Neural progenitor cell (in vitro differentiated cells): Measurements from ENCODE around the gene CERK. TPM values are rescaled to one million over a fixed set of nuclear protein-coding genes. Genes with fewer than 3 reads are reported as not detected.
A peak's percentile ranks its signal among the peaks of the same experiment; 100 is the strongest.

Source experiments
- DNase-seq: peaks from one replicate; pipeline ENCODE4 v3.0.0-alpha.2; 2016; ENCODE audit warnings: low spot score
- H2AFZ ChIP-seq: fragments of 200-600 bp; sonication (generic); replicated peaks from 2 replicates; pipeline ENCODE4 v1.6.1; 2016; ENCODE audit warnings: antibody characterized with exemption
- H3F3A ChIP-seq: fragments of 200-600 bp; sonication (generic); 2 replicates; pipeline ENCODE4 v1.6.1; 2016; ENCODE audit warnings: antibody characterized with exemption, low read depth
- H3K27ac ChIP-seq: fragments of 200-600 bp; sonication (generic); 2 replicates; pipeline ENCODE4 v1.5.1; 2016; ENCODE audit warnings: mild to moderate bottlenecking
- H3K27me3 ChIP-seq: fragments of 200-600 bp; sonication (generic); 2 replicates; pipeline ENCODE4 v1.6.1; 2016; ENCODE audit warnings: mild to moderate bottlenecking, moderate library complexity
- H3K36me3 ChIP-seq: fragments of 200-600 bp; sonication (generic); 2 replicates; pipeline ENCODE4 v1.5.1; 2016
- H3K4me1 ChIP-seq: fragments of 200-600 bp; sonication (generic); 2 replicates; pipeline ENCODE4 v1.6.1; 2016; ENCODE audit warnings: mixed run types
- H3K4me2 ChIP-seq: fragments of 200-600 bp; sonication (generic); 2 replicates; pipeline ENCODE4 v1.6.1; 2016
- H3K4me3 ChIP-seq: fragments of 200-600 bp; sonication (generic); 2 replicates; pipeline ENCODE4 v1.5.1; 2016
- H3K79me2 ChIP-seq: fragments of 200-600 bp; sonication (generic); 2 replicates; pipeline ENCODE4 v1.6.1; 2016; ENCODE audit warnings: low read depth
- H3K9ac ChIP-seq: fragments of 200-600 bp; sonication (generic); 2 replicates; pipeline ENCODE4 v1.6.1; 2016
- H3K9me3 ChIP-seq: fragments of 200-600 bp; sonication (generic); 2 replicates; pipeline ENCODE4 v1.5.1; 2016; ENCODE audit warnings: low read depth
- H4K20me1 ChIP-seq: fragments of 200-600 bp; sonication (generic); 2 replicates; pipeline ENCODE4 v1.6.1; 2016; ENCODE audit warnings: low read depth
- H3K27ac Mint-ChIP-seq: 3 replicates; pipeline ENCODE4 v1.8.0; 2021; ENCODE audit warnings: mixed read lengths
- H3K27me3 Mint-ChIP-seq: 2 replicates; pipeline ENCODE4 v1.8.0; 2022; ENCODE audit warnings: low read depth, mild to moderate bottlenecking, inconsistent platforms, moderate library complexity, mixed read lengths; ENCODE audit not compliant: insufficient read depth
- H3K36me3 Mint-ChIP-seq: 3 replicates; pipeline ENCODE4 v1.8.0; 2021; ENCODE audit warnings: mixed read lengths
- H3K4me1 Mint-ChIP-seq: 3 replicates; pipeline ENCODE4 v1.8.0; 2021; ENCODE audit warnings: mixed read lengths
- H3K4me3 Mint-ChIP-seq: 3 replicates; pipeline ENCODE4 v1.8.0; 2021; ENCODE audit warnings: mild to moderate bottlenecking, moderate library complexity, mixed read lengths
- H3K9me3 Mint-ChIP-seq: 3 replicates; pipeline ENCODE4 v1.8.0; 2020; ENCODE audit warnings: mixed read lengths
- EZH2 ChIP-seq: fragments of 200-600 bp; sonication (generic); IDR thresholded peaks from 2 replicates; pipeline ENCODE4 v1.6.1; 2017; ENCODE audit warnings: antibody characterized with exemption, mild to moderate bottlenecking, moderate library complexity
- EZH2phosphoT487 ChIP-seq: fragments of 200-600 bp; sonication (generic); IDR thresholded peaks from 2 replicates; pipeline ENCODE4 v1.6.1; 2017; ENCODE audit warnings: antibody characterized with exemption
- total RNA-seq: library from RNA; depleted of rRNA; stranded (reverse); fragments of >200 nt; gene quantifications from 2 replicates; pipeline ENCODE4 v1.2.3, GENCODE V29; 2015; ENCODE audit warnings: low replicate concordance
- TF ChIP-seq, protein P1 (sequence below): fragments of 200-600 bp; sonication (generic); IDR thresholded peaks from 2 replicates; pipeline ENCODE4 v1.5.1; 2017; ENCODE audit warnings: antibody characterized with exemption, mild to moderate bottlenecking

The CERK gene
- total RNA-seq, 1 donor from 2014 or later, result 53.6 TPM

DNA sequence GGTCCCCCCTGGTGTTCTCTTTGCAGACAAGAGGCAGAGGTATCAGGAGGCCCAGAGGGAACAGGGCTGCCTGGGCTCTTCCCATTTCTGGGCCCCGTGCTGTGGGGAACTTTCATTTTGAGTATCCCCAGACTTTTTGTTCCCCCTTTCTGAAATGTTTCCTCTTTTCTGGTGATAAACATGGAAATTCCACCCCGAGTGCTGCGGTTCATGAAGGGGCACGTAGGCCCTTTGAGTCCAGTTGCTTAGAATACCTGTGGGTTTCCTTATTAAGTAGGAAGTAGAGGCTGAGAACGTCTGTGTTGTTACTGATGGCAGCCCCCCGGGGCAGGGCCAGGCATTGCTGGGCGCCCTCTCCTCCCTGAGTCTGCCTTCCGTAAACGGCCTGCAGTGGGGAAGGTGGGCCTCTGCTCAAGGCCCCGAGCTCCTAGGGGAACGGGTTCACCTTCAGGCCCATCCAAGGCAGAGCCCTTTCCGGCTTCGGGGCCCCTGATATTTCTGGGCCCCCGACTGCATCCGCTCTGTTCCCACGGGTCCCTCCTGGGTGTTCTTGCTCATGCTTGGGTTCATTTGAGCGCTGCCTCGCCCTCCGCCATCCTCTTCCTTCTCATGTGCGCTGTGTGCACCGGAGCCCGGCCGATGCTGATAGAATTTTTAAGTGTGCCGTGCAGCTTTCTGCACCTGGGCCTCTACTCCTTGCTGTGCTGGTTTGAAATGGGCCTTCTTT, 36.4 kb upstream of the CERK start:
- Histone ChIP-seq H3K79me2 (peaks cover 72% of the 10 kb centered on the region), H2AFZ (no peak overlapping the region), H4K20me1 (peaks cover 19% of the 10 kb centered on the region), H3K4me2 (no peak overlapping the region), H3K4me1 (no peaks in the 10 kb centered on the region), H3K4me3 (no peak overlapping the region), H3K27ac (no peak overlapping the region), H3K36me3 (no peaks in the 10 kb centered on the region), H3F3A (peaks cover 3% of the 10 kb centered on the region), H3K9ac (no peak overlapping the region), H3K27me3 (no peaks in the 10 kb centered on the region), H3K9me3 (no peaks in the 10 kb centered on the region)
- no peaks in the 10 kb centered on the region for H3K36me3 Mint-ChIP-seq
- peaks cover 6% of the 10 kb centered on the region for H3K27me3 Mint-ChIP-seq
- no peaks in the 10 kb centered on the region for H3K9me3 Mint-ChIP-seq
- no peak overlapping the region for H3K4me3 Mint-ChIP-seq
- DNase-seq, result no peak
- peak overlapping the region; percentile 76 for H3K27ac Mint-ChIP-seq
- peaks cover 26% of the 10 kb centered on the region for H3K4me1 Mint-ChIP-seq
- TF ChIP-seq EZH2phosphoT487 (no peak), EZH2 (no peak)
- TF ChIP-seq, protein P1, sequence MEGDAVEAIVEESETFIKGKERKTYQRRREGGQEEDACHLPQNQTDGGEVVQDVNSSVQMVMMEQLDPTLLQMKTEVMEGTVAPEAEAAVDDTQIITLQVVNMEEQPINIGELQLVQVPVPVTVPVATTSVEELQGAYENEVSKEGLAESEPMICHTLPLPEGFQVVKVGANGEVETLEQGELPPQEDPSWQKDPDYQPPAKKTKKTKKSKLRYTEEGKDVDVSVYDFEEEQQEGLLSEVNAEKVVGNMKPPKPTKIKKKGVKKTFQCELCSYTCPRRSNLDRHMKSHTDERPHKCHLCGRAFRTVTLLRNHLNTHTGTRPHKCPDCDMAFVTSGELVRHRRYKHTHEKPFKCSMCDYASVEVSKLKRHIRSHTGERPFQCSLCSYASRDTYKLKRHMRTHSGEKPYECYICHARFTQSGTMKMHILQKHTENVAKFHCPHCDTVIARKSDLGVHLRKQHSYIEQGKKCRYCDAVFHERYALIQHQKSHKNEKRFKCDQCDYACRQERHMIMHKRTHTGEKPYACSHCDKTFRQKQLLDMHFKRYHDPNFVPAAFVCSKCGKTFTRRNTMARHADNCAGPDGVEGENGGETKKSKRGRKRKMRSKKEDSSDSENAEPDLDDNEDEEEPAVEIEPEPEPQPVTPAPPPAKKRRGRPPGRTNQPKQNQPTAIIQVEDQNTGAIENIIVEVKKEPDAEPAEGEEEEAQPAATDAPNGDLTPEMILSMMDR, result no peak

DNA sequence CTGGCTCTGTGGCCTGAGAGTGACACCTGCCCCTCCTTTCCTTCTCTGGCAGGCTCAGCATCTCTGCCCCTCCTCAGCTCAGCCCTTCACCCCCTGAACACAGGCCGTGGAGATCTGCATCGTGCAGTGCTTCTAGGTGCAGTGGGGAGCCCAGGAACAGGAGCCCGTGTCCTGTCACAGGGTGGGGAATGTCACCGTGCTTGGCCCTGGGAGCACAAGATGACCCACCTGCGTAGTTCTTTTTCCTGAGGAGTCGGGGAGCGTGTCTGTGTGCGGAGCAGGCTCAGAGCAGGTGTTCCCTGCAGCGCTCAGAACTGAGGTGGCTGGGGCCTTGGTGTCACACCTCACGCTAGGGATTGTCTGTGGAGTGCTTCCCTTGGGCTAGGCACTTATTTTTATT, 35.0 kb upstream of the CERK start:
- Histone ChIP-seq H3K36me3 (no peaks in the 10 kb centered on the region), H3K79me2 (peaks cover 68% of the 10 kb centered on the region), H3K4me3 (no peak overlapping the region), H2AFZ (no peak overlapping the region), H3K9me3 (no peaks in the 10 kb centered on the region), H3K27me3 (no peaks in the 10 kb centered on the region), H3K4me1 (no peaks in the 10 kb centered on the region), H3K9ac (no peak overlapping the region), H4K20me1 (peaks cover 22% of the 10 kb centered on the region), H3K4me2 (no peak overlapping the region), H3F3A (peaks cover 3% of the 10 kb centered on the region), H3K27ac (no peak overlapping the region)
- peaks cover 26% of the 10 kb centered on the region for H3K4me1 Mint-ChIP-seq
- TF ChIP-seq EZH2, result no peak
- no peak for TF ChIP-seq EZH2phosphoT487
- TF ChIP-seq, protein P1, result no peak
- no peaks in the 10 kb centered on the region for H3K9me3 Mint-ChIP-seq
- H3K36me3 Mint-ChIP-seq, result no peaks in the 10 kb centered on the region
- no peak overlapping the region for H3K4me3 Mint-ChIP-seq
- no peak for DNase-seq
- H3K27ac Mint-ChIP-seq, result peak overlapping the region; percentile 37
- peaks cover 6% of the 10 kb centered on the region for H3K27me3 Mint-ChIP-seq

DNA sequence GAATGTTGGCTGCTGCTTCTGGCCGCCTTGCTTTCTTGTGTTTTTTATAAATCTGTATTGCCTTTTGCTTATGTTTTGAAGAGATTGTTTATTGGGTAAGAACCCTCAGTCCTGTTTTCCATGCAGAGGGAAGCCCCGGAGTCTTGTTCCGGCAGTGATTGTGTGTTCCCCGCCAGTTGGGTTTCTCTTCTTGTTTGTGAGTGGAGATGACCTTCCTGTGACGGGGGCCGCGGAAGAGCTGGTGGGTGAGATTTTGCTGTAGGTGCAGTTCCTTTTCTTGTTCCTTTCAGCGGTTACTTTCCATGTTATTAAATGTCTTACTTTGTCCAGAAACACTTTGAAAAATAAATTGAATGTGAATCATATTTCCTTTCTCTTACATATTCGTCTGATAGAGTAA, 32.7 kb upstream of the CERK start:
- Histone ChIP-seq H3K36me3 (no peaks in the 10 kb centered on the region), H3K27ac (no peak overlapping the region), H3K4me3 (no peak overlapping the region), H2AFZ (no peak overlapping the region), H3K79me2 (peaks cover 68% of the 10 kb centered on the region), H3K9ac (no peak overlapping the region), H3K4me1 (no peaks in the 10 kb centered on the region), H3K4me2 (no peak overlapping the region), H3K9me3 (no peaks in the 10 kb centered on the region), H4K20me1 (peaks cover 15% of the 10 kb centered on the region), H3F3A (peaks cover 3% of the 10 kb centered on the region), H3K27me3 (no peaks in the 10 kb centered on the region)
- Mint-ChIP-seq H3K9me3 (no peaks in the 10 kb centered on the region), H3K4me3 (no peak overlapping the region), H3K27me3 (peaks cover 2% of the 10 kb centered on the region), H3K36me3 (no peaks in the 10 kb centered on the region), H3K27ac (no peak overlapping the region), H3K4me1 (peaks cover 17% of the 10 kb centered on the region)
- DNase-seq, result no peak
- TF ChIP-seq, protein P1, result no peak
- no peak for TF ChIP-seq EZH2phosphoT487
- no peak for TF ChIP-seq EZH2
